OCI-LY3 (cell line): Measurements from ENCODE around the gene GSE1.

ENCODE experiments used
- CTCF ChIP-seq: fragments of 200-600, 300-600 bp; sonication (generic); IDR thresholded peaks from 2 replicates; pipeline ENCODE4 v1.5.1; 2014; ENCODE audit warnings: antibody characterized with exemption, low read length, low read depth
- EZH2phosphoT487 ChIP-seq: fragments of 200-600 bp; shearing (Covaris generic); IDR thresholded peaks from 2 replicates; pipeline ENCODE4 v1.6.1; 2018; ENCODE audit warnings: antibody characterized with exemption, mixed run types, low read depth

GRCh38 chr16:85577899-85578598 lies 35.1 kb upstream of the GSE1 start:
- TF ChIP-seq CTCF: no peak
- no peak for TF ChIP-seq EZH2phosphoT487
